Loucy (cell line): ENCODE data around the gene NXPH1.

Experiments
- CTCF ChIP-seq: fragments of 200-600 bp; sonication (generic); conservative IDR thresholded peaks from 2 replicates; pipeline ENCODE4 v1.5.1; 2014; ENCODE audit warnings: mild to moderate bottlenecking, antibody characterized with exemption, low read length
- EZH2phosphoT487 ChIP-seq: fragments of 200-600 bp; IDR thresholded peaks from 2 replicates; pipeline ENCODE4 v1.6.1; 2018; ENCODE audit warnings: antibody characterized with exemption, mild to moderate bottlenecking, moderate library complexity, borderline replicate concordance

- TF ChIP-seq CTCF (no peak), EZH2phosphoT487 (no peak)
These were observed 57.1 kb downstream of the NXPH1 start for GRCh38 chr7:8490391-8491045.
